ENCODE data around the gene SORCS1. TPM values are rescaled to one million over a fixed set of nuclear protein-coding genes. Genes with fewer than 3 reads are reported as not detected.

The SORCS1 gene
- polyA plus RNA-seq, 1 donor (not counting 4 experiments of a cell fraction or from before 2014, with no cell fraction given): not detected

- Histone ChIP-seq H2AFZ (ENCODE audit: control insufficient read depth, low read length) (no peak overlapping the region), H4K20me1 (ENCODE audit: control insufficient read depth, extremely low read depth, insufficient read depth, low read length) (no peaks in the 10 kb centered on the region), H3K9me1 (ENCODE audit: control insufficient read depth, extremely low read depth, insufficient read depth, low read length) (no peaks in the 10 kb centered on the region), H3K4me2 (ENCODE audit: control insufficient read depth, extremely low read depth, insufficient read depth, low read depth, low read length) (no peak overlapping the region), H3K27ac (ENCODE audit: control insufficient read depth, insufficient read depth, low read length) (no peak overlapping the region), H3K79me2 (ENCODE audit: control insufficient read depth, insufficient read depth, low read length) (no peaks in the 10 kb centered on the region), H3K27me3 (ENCODE audit: control insufficient read depth, extremely low read depth, insufficient read depth, low read length) (no peaks in the 10 kb centered on the region), H3K4me3 (ENCODE audit: control insufficient read depth in 2 of 3, extremely low read depth in 1 of 3, insufficient read depth in 2 of 3, low read depth in 1 of 3, low read length in 3 of 3) (no peak overlapping the region), H3K9me3 (ENCODE audit: control insufficient read depth, low read depth, low read length) (peaks cover 4% of the 10 kb centered on the region), H3K4me1 (ENCODE audit: control insufficient read depth, extremely low read depth, insufficient read depth, low read length) (no peaks in the 10 kb centered on the region), H3K9ac (ENCODE audit: control insufficient read depth, extremely low read depth, insufficient read depth, low read length) (no peak overlapping the region), H3K36me3 (ENCODE audit: control insufficient read depth in 2 of 2, extremely low read depth in 1 of 2, insufficient read depth in 2 of 2, low read length in 2 of 2) (no peaks in the 10 kb centered on the region)
- FAIRE-seq (no peak), DNase-seq (ENCODE audit: low read depth, low spot score) (no peak)
- no peak for TF ChIP-seq CTCF (optimal IDR thresholded peaks at IDR 0.05 in 1 of 3, IDR thresholded peaks at IDR 0.05 in 1 of 3, conservative IDR thresholded peaks at IDR 0.05 in 1 of 3; ENCODE audit: extremely low read depth in 1 of 3, insufficient read depth in 2 of 3, low read length in 3 of 3)
- no peak for TF ChIP-seq EZH2 (IDR thresholded peaks at IDR 0.05; ENCODE audit: low read length)
- dilution Hi-C loops (cut with MboI; ENCODE audit: extremely low pct_ligation_motif_present, low sequenced_read_pairs): no loop called here
Observed at GRCh38 chr10:107144490-107144889, 20.0 kb downstream of the SORCS1 start.

- Histone ChIP-seq H3K4me3 (ENCODE audit: control insufficient read depth in 2 of 3, extremely low read depth in 1 of 3, insufficient read depth in 2 of 3, low read depth in 1 of 3, low read length in 3 of 3) (no peak overlapping the region), H3K9me3 (ENCODE audit: control insufficient read depth, low read depth, low read length) (peaks cover 6% of the 10 kb centered on the region), H3K4me1 (ENCODE audit: control insufficient read depth, extremely low read depth, insufficient read depth, low read length) (no peaks in the 10 kb centered on the region), H4K20me1 (ENCODE audit: control insufficient read depth, extremely low read depth, insufficient read depth, low read length) (no peaks in the 10 kb centered on the region), H2AFZ (ENCODE audit: control insufficient read depth, low read length) (no peak overlapping the region), H3K27me3 (ENCODE audit: control insufficient read depth, extremely low read depth, insufficient read depth, low read length) (no peaks in the 10 kb centered on the region), H3K79me2 (ENCODE audit: control insufficient read depth, insufficient read depth, low read length) (no peaks in the 10 kb centered on the region), H3K9me1 (ENCODE audit: control insufficient read depth, extremely low read depth, insufficient read depth, low read length) (no peaks in the 10 kb centered on the region), H3K9ac (ENCODE audit: control insufficient read depth, extremely low read depth, insufficient read depth, low read length) (no peak overlapping the region), H3K4me2 (ENCODE audit: control insufficient read depth, extremely low read depth, insufficient read depth, low read depth, low read length) (no peak overlapping the region), H3K36me3 (ENCODE audit: control insufficient read depth in 2 of 2, extremely low read depth in 1 of 2, insufficient read depth in 2 of 2, low read length in 2 of 2) (no peaks in the 10 kb centered on the region), H3K27ac (ENCODE audit: control insufficient read depth, insufficient read depth, low read length) (no peak overlapping the region)
- dilution Hi-C loops (cut with MboI; ENCODE audit: extremely low pct_ligation_motif_present, low sequenced_read_pairs): no loop called here
- FAIRE-seq (no peak), DNase-seq (ENCODE audit: low read depth, low spot score) (no peak)
- TF ChIP-seq CTCF (optimal IDR thresholded peaks at IDR 0.05 in 1 of 3, IDR thresholded peaks at IDR 0.05 in 1 of 3, conservative IDR thresholded peaks at IDR 0.05 in 1 of 3; ENCODE audit: extremely low read depth in 1 of 3, insufficient read depth in 2 of 3, low read length in 3 of 3): no peak
- no peak for TF ChIP-seq EZH2 (IDR thresholded peaks at IDR 0.05; ENCODE audit: low read length)
Observed at GRCh38 chr10:107141524-107142061, 22.9 kb downstream of the SORCS1 start.

Data from keratinocyte (primary cell).